RCC 7860 (cell line): ENCODE measurements around the gene CTDSP1.

Experiments
- DNase-seq: peaks from one replicate; pipeline ENCODE4 v3.0.0-alpha.2; 2015; ENCODE audit warnings: low spot score
- FAIRE-seq: peaks from 2 replicates; lab custom pipeline; 2012; peaks lifted over from hg19 to GRCh38; lab: Jason Lieb, UNC

The CTDSP1 gene

DNA sequence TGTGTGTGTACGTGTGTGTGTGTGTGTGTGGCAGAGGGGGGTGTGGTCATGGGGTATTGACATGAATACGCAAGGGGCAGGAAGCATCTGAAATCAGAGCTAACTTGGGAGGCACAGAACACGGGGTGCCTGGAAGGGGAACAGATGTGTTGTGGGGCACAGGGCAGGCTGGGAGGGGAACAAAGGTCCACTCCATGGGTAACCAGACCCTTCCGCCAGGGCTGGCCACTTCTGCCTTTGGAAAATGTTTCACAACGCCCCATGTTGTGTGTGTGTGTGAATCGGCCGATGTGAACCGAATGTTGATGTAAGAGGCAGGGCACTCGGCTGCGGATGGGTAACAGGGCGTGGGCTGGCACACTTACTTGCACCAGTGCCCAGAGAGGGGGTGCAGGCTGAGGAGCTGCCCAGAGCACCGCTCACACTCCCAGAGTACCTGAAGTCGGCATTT lies 17.7 kb upstream of the CTDSP1 start, which contains the start of gene SLC11A1:
Gene SLC11A1 (plus strand): TSS at position 358 of the 451 bp plus-strand sequence. CDS start 96 bp downstream, outside the sequence.
- FAIRE-seq (no peak), DNase-seq (no peak)

DNA sequence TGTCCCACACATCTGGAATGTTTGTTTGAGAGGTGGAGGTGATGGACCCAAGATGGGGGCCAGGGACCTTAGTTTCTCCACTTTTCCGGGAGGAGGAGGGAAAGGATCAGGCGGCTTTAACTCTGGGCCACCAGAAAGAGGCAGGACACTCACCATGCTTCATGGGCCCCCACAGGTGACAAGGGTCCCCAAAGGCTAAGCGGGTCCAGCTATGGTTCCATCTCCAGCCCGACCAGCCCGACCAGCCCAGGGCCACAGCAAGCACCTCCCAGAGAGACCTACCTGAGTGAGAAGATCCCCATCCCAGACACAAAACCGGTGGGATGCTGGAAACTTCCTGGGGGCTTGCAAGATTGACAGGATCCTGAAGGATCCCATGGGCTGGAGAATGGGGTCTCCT lies 16.9 kb upstream of the CTDSP1 start:
- DNase-seq: no peak
- FAIRE-seq: no peak

DNA sequence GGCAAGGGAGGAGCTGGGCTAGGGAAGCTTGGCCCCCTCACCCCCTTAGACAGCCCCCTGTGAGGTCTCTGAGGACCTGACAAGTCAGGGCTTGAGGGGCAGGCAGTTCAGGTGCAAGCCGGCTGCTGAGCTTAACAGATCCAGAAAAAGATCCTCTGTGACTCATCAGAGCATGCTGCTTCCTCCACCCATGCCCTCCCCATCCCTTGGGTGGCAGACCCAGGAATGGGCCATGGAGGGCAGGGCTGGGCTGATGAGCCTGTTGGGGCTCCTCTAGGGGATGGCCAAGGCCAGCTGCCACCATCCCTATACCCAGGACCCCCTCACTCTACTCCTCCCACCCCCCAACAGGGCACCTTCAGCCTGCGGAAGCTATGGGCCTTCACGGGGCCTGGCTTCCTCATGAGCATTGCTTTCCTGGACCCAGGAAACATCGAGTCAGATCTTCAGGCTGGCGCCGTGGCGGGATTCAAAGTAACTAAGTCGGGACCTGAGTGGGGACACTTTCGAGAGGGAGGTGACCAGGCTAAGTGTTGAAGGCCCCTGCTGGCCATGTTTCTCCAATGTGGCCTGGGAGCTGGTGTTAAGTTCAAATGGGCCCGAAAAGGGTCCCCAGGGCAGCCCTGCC lies 15.7 kb upstream of the CTDSP1 start:
- DNase-seq: no peak
- FAIRE-seq: no peak

DNA sequence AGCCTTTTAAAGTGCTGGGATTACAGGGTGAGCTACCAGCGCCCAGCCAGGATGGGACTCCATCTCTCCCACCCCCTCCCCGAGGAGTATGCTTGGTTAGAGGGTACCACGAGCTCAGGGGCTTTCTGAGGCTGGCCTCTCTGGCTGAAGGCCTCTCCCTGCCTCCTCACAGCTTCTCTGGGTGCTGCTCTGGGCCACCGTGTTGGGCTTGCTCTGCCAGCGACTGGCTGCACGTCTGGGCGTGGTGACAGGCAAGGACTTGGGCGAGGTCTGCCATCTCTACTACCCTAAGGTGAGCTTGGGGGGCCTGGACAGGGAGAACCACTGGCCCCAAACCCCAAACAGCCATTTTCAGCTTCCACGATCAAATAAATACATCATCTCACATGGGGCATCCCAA lies 14.7 kb upstream of the CTDSP1 start:
- FAIRE-seq: no peak
- no peak for DNase-seq

DNA sequence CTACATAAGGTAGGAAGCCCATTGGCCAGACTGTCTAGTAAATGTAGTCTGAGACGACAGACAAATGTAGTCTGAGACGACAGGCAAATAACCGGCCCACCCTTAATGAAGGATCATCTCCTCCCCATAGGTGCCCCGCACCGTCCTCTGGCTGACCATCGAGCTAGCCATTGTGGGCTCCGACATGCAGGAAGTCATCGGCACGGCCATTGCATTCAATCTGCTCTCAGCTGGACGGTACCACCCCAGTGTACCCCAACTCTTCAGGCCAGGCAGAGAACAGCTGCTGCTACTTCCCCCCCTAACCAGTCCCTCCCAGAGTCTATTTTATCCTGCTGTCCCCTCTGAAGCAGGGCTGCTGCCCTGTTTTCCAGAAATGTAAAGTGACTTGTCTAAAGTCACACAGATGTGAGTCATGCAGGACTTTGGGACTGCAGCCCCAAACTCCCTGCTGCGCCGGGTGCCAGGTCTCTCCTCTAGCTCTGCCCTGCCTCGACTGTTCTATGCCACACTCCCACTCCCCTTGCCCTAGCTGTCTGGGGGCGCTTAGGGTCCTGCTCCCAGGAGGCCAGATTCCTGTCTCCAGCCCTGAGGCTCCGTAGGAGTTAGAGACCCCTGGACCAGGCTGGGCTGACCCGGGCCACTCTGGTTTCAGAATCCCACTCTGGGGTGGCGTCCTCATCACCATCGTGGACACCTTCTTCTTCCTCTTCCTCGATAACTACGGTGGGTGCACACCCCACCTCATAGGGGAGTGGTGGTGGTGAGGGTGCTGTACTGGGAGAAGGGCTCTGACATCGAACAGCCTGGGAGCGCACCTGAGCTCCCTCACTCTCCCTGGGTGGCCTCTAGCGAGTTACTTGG lies 12.9 kb upstream of the CTDSP1 start:
- DNase-seq (no peak), FAIRE-seq (no peak)

DNA sequence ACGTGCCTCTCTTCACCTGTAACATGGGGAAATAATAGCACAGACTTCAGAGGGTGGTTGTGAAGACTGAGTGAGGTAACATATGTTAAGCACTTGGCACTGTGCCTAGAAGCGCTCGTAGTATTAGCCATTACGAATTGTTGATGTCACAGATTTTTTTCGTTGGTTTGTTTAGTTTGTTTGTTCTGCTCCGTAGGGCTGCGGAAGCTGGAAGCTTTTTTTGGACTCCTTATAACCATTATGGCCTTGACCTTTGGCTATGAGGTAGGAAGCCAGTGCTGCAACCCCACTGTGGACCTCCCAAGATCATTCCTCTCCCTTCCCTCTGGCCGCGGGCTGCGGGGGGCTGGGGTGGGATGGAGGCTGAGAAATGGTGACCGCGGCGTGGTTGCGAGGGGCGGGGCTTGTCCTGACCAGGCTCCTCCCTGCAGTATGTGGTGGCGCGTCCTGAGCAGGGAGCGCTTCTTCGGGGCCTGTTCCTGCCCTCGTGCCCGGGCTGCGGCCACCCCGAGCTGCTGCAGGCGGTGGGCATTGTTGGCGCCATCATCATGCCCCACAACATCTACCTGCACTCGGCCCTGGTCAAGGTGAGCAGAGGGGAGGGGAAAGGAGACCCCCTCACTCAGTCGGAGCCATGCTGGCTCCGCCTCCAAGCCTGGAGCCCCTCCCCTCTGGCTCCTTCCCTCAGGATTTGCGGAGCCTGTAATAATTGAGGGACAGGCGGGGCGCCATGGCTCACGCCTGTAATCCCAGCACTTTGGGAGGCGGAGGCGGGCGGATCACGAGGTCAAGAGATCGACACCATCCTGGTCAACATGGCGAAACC lies 12.1 kb upstream of the CTDSP1 start:
- no peak for FAIRE-seq
- DNase-seq: no peak

DNA sequence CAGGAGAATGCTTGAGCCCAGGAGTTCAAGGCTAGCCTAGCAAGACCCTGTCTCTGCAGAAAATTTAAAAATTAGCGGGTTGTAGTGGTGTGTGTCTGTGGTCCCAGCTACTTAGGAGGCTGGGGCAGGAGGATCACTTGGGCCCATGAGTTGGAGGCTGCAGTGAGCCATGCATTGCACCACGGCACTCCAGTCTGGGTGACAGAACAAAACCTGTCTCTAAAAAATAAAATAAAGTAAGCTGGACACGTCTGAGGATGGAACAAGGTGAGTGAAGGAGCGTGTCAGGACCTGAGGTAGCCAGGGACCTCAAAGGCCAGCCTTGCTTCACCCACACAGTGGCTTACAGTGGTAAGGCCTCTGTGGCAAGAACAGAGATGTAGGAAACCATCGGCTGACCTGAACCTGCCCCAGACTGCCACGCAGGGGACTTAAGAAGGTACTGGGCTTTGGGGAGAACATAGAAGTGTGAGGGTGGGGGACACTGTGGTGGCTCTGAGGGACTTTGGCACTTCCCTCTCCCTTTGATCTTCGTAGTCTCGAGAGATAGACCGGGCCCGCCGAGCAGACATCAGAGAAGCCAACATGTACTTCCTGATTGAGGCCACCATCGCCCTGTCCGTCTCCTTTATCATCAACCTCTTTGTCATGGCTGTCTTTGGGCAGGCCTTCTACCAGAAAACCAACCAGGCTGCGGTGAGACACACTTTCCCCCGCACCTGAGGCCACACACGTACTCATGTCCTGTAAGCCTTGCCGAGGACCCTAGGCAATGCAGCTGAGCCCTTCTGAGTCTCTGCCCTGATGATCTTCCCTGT lies 10.1 kb upstream of the CTDSP1 start:
- FAIRE-seq: no peak
- DNase-seq: no peak

DNA sequence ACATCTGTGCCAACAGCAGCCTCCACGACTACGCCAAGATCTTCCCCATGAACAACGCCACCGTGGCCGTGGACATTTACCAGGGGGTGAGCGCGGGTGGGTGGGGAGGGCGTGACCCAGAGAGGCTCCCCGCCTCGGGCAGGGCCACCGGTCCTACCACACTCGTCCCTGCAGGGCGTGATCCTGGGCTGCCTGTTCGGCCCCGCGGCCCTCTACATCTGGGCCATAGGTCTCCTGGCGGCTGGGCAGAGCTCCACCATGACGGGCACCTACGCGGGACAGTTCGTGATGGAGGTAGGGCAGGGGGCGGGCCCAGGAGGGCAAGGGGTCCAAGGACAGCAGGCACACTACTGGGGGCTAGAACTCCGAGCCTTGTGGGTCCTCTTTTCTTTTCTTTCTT lies 8.5 kb upstream of the CTDSP1 start:
- no peak for DNase-seq
- FAIRE-seq: no peak

DNA sequence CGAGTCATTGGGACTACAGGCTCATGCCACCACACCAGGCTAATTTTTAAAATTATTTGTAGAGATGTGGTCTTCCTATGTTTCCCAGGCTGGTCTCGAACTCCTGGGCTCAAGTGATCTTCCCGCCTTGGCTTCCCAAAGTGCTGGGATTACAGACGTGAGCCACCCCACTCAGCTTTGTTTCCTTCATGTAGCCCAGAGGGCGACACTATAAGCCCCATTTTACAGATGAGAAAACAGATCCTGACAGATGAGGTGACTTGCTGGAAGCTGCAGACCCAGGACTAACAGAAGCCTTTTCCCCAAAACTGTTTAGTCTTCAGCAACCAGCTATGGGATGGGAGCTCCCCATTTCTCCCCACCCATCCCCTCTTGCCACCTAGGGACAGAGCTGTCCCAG lies 7.2 kb upstream of the CTDSP1 start:
- no peak for DNase-seq
- FAIRE-seq: no peak

DNA sequence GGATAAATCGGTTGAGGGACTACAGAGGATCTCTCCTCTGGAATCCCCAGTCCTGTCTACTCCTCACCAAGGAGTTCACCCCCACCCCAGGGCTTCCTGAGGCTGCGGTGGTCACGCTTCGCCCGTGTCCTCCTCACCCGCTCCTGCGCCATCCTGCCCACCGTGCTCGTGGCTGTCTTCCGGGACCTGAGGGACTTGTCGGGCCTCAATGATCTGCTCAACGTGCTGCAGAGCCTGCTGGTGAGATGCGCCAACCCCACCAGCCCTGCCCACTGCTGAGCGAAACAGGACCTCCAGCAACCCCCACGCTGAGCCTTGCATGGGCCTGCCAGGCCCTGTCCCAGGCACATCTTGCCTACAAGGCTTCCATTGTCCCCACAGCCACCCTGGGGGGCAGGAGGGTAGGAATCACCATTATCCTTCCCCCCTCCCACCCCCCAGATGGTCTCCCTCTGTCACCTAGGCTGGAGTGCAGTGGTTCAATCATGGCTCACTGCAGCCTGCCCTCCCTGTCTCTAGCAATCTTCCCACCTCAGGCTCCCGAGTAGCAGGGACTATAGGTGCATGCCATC lies 6.7 kb upstream of the CTDSP1 start:
- no peak for DNase-seq

DNA sequence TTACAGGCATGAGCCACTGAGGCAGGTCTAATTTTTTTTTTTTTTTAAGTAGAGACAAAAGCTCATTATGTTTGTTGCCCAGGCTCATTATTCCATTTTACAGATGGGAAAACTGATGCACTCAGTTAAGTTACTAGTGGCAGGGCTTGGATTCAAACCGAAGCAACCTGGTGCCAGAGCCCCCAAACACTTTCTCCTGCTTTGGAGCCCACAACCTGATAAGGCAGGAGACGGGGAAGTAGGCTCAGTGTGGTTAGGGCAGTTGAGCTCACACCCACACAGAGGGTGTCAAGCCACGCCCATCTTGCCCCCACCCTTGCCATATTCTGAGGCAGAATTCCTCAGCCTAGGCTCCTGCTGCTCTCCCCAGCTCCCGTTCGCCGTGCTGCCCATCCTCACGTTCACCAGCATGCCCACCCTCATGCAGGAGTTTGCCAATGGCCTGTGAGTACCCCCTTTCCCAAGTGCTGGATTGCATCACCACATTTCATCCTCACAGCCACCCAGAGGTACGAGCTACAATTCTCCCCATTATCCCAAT lies 5.8 kb upstream of the CTDSP1 start:
- FAIRE-seq (no peak), DNase-seq (no peak)

More for the DNA sequence above, 6.7 kb upstream of the CTDSP1 start:
- no peak for FAIRE-seq

DNA sequence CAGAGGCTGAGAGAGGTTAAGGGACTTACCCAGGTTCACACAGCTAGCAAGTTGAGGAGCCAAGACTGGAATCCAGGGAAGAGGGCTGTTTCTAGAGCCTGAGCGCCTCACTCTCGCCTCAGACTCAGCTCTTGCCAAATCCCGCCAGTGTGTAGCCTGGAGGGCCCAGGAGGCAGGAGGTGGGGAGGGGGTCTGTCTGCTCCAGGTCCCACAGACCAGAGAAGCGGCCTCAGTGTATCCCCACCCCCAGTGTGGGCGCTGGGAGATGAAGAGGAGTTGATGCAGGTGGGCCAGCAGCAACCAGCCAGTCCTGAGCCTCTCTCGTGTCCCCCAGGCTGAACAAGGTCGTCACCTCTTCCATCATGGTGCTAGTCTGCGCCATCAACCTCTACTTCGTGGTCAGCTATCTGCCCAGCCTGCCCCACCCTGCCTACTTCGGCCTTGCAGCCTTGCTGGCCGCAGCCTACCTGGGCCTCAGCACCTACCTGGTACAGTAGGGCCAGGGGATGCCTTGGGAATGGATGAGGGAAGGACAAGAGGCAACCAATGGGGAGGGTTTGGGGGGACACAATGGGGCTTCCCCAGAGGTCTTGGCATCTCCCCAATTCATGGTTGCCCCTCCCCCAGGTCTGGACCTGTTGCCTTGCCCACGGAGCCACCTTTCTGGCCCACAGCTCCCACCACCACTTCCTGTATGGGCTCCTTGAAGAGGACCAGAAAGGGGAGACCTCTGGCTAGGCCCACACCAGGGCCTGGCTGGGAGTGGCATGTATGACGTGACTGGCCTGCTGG lies 5.2 kb upstream of the CTDSP1 start:
- FAIRE-seq (no peak), DNase-seq (no peak)

DNA sequence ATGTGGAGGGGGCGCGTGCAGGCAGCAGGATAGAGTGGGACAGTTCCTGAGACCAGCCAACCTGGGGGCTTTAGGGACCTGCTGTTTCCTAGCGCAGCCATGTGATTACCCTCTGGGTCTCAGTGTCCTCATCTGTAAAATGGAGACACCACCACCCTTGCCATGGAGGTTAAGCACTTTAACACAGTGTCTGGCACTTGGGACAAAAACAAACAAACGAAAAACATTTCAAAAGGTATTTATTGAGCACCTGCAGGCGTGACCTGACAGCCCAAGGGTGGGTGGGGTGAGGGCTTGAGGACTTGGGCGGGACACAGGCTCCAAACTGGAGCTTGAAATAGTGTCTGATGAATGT lies 4.6 kb upstream of the CTDSP1 start:
- DNase-seq: no peak
- FAIRE-seq: no peak

DNA sequence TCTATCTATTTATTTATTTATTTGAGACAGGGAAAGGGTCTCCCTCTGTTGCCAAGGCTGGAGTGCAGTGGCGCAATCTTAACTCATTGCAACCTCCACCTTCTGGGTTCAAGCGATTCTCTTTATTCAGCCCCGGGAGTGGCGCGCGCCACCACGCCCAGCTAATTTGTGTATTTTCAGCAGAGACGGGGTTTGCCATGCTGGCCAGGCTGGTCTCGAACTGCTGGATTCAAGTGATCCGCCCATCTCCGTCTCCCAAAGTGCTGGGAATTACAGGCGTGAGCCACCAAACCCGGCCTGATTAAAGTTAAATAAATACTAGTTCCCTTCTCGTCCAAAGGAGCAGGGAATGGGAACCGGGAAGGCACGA lies 4.2 kb upstream of the CTDSP1 start:
- DNase-seq (no peak), FAIRE-seq (no peak)

DNA sequence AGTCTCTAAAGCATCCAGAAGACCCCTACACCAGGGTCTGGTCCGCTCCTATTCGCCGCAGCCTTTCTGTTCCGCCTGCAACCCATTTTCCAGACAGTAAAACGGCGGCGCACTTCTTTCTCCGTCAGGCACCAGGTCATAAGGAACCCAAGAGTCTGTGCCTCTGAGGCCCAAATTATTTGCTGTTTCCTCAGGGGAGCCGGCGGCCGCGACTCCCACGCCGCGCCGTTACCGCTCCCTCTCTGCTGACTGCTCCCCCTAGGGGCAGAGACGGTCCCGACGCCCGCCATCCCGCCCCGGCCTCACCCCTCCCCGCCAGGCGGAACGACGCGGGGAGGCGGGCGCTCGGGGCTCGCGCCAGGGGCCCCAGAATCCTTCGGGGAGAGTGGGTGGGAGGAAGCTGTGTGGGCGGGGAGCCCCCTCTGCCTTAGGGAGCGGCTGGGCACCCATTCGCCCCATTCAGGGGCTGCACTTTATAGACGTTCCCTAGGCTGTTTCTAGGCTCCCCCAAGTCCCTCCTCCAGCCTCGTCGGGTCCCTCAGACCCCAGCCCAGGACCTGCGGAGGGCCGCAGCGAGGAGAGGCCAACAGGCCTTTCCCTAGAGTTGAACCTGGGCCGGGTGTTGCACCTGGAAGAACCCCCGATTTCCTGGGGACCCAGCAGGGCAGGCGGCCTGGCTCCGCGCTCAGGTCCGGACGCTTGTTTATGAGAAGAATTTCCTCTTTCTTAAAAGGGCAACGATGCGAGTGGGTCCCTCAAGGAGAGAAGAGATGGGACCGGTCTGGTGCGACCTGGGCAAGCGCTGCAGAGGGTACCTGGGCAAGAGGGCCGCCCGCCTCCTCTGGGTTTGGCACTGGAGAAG lies 3.6 kb upstream of the CTDSP1 start:
- FAIRE-seq: no peak
- DNase-seq: peak; percentile 81

DNA sequence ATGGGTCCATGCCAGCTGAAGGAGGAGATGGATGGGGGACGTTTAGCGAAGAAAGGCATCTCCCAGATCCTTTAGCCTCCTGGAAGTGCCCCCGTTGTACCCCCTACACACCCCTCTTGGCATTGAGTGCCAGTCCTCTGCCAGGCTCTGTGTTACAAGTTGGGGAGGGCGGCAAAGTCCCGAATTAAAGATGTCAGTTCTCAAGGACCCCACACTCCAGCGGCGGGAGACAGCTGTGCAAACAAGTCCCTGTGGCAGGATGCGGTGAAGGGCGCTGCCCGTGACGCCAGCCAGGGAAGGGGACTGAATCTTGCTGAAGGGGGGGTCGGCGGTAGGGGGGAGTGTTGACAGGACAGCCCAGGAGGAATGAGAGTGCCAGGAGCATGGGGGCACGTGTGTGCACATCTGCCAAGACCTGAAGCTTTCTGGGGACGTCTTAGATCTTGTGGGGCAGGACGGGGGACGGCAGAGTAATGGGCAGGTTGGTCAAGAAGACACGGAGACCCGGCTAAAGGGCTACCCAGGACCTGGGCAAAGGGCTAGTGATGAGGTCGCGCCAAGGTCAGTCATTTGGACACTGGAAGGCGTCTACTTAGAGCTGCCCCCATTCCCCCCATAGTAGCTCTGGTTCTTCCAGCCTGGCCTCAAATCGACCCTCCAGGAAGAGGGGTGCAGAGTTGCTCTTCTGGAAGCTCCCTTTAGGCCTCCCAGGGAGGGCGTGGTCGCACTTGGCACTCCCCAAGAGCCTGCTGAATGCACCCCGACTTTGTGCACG lies 2.8 kb upstream of the CTDSP1 start:
- FAIRE-seq (no peak), DNase-seq (peak; percentile 63)

DNA sequence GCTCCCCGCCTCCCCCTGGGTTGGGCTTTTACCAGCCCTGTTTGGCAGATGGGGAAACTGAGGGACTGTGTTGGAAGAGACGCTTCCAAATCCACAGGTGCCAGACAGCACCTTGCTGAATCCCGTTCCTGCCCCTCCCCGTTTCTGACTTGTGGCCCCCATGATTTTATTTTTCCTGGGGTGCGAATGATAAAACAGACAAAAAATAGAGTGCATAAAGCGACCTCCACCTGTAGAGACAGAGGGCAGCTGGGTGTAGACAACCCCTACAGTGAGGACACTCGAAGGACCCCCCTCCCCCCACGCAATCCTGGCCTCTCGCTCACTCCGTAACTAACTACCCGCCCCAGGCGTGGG lies 2.2 kb upstream of the CTDSP1 start:
- no peak for FAIRE-seq
- no peak for DNase-seq
